GM19397 (cell line): ENCODE results near the gene DNAAF8.

ENCODE experiments used
- ATAC-seq: cut with Tn5 transposase; IDR thresholded peaks from one replicate; pipeline ENCODE4 v1.9.1; 2021; ENCODE audit warnings: mild to moderate bottlenecking, moderate library complexity; ENCODE audit not compliant: unreplicated experiment

DNAAF8 gene

DNA sequence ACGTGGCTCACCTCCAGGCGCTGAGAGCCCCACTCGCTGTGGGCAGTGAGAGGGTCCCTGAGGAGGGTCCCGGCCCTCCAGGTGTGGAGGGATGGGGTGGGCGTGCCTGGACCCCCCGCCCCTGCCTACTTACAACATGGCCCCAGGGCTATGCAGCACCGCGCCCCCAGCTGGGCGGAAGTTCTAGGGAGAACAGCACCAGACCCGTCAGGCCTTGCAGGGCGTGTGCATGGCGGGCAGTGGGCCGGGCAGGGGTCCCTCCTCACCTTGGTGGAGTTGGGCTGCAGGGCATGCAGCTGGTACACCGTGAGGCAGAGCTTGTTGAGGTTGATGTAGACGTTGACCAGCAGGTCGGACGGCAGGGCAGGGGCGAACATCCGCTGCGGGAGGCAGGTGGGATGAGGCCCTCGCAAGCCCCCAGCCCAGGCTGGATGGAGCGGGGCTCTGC is 63.5 kb downstream of the DNAAF8 start:
- no peak for ATAC-seq

DNA sequence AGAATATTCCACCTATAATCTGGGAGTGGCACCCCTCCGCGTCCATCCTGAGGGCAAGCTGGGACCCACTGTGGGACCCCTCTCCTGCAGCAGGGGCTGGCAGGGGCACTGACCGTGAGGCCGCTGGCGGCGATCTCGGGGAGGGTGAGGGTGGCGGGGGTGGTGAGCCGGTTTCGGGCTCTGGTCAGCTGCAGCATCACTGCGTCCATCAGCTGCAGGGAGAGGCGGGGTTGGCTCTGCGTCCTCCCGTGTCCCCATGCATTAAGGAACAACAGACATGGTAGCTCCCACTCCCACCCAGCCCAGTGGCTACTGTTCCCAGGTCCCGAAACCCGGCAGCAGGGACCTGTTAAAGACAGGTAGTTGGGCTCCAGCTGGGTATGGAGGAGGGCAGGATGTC is 64.1 kb downstream of the DNAAF8 start:
- no peak for ATAC-seq
